Pancreas (tissue), 10 donors: ENCODE data around the gene USP53. TPM values are rescaled to one million over a fixed set of nuclear protein-coding genes. Genes with fewer than 3 reads are reported as not detected.
A peak's percentile ranks its signal among the peaks of the same experiment; 100 is the strongest.

ENCODE experiments used
- ATAC-seq, 4 donors: fragments of 200-7000 bp; cut with Tn5 transposase; one replicate each; pipeline versions ENCODE4 v1.8.0 to v1.9.1; 2020; ENCODE audit warnings: mild to moderate bottlenecking in 4 of 4, moderate library complexity in 4 of 4
- DNase-seq, 6 donors: peaks; one replicate each; pipeline ENCODE4 v3.0.0-alpha.2; 2020
- FAIRE-seq: peaks from 2 replicates; lab custom pipeline; 2012; peaks lifted over from hg19 to GRCh38; lab: Jason Lieb, UNC
- H3K27ac ChIP-seq, 4 donors: fragments of 200-600 bp; sonication (generic); 1 replicate in 3 of 4; 2 replicates in 1 of 4; pipeline versions ENCODE4 v1.5.0 to v1.8.0; 2020
- H3K27me3 ChIP-seq, 4 donors: fragments of 200-600 bp; one replicate each; pipeline ENCODE4 v1.8.0; 2021
- H3K36me3 ChIP-seq, 3 donors: fragments of 200-600 bp; sonication (generic) in 1 of 3; one replicate each; pipeline versions ENCODE4 v1.5.0 to v1.8.0; 2020 to 2021
- H3K4me1 ChIP-seq, 3 donors: fragments of 200-600 bp; one replicate each; pipeline ENCODE4 v1.8.0; 2021
- H3K4me3 ChIP-seq, 4 donors: fragments of 200-600 bp; sonication (generic) in 2 of 4; one replicate each; pipeline versions ENCODE4 v1.5.0 to v1.8.0; 2020 to 2021
- H3K9me3 ChIP-seq, 4 donors: fragments of 200-600 bp; one replicate each; pipeline ENCODE4 v1.8.0; 2021
- WGBS, 2 donors: extraction: QIAGEN DNeasy Blood & Tissue Kit; methylation state at CpG; one replicate each; pipeline ENCODE4 v1.1.7; 2013; 5-methylcytosine and 5-hydroxymethylcytosine counted together
- intact Hi-C, 3 donors: fragments of 100-400 bp; cut with DNase I; formaldehyde crosslinking; loops; one replicate each; pipeline versions ENCODE4 v1.11.1 to v1.14.2; 2022
- polyA plus RNA-seq, 2 donors: library from polyadenylated mRNA; stranded (reverse); fragments of 200-250 nt; gene quantifications; one replicate each; pipeline ENCODE4 v1.2.3, GENCODE V29; 2013
- total RNA-seq, 6 donors: library from RNA; stranded (reverse); fragmentation: NEBNext Ultra II Directional in 4 of 6; extraction: Animal tissue kit (Norgen Biotek cat#: 25700) in 4 of 6; gene quantifications; one replicate each; pipeline versions ENCODE4 v1.2.1 to v1.2.4, GENCODE V29; 2021 to 2023
- TF ChIP-seq, protein P1 (sequence below), 4 donors: fragments of 200-600 bp; sonication (generic) in 3 of 4; IDR thresholded peaks; one replicate each; pipeline versions ENCODE4 v1.5.0 to v1.8.0; 2021; ENCODE audit warnings: antibody characterized with exemption in 4 of 4
- donor health status: healthy with polysubstance abuse.
- donor health status: DM: no; HTN: no; CAD: no; lungs with moderate emphysema.
- donor health status: DM: no; HTN: no; CAD: no.
- donor health status: control.
- donor health status: control.
- donor health status: Bipolar disorder and iron deficiency.
- donor health status: DM: yes; HTN: yes; CAD: no.
- donor health status: DM: no; HTN: no; CAD: no.
- donor health status: DM: no; HTN: no; CAD: no.
- donor health status: DM: yes; HTN: yes; CAD: no.

Gene USP53
- total and polyA plus RNA-seq, 8 donors, result 11.2 to 21.2 (median 15.4) TPM

GRCh38 chr4:119209077-119209476 is 3.4 kb upstream of the USP53 start:
- no peaks in the 10 kb centered on the region for H3K9me3 ChIP-seq
- intact Hi-C loops, result no loop called here
- H3K36me3 ChIP-seq, result no peaks in the 10 kb centered on the region
- H3K27me3 ChIP-seq, result no peaks in the 10 kb centered on the region
- TF ChIP-seq, protein P1, sequence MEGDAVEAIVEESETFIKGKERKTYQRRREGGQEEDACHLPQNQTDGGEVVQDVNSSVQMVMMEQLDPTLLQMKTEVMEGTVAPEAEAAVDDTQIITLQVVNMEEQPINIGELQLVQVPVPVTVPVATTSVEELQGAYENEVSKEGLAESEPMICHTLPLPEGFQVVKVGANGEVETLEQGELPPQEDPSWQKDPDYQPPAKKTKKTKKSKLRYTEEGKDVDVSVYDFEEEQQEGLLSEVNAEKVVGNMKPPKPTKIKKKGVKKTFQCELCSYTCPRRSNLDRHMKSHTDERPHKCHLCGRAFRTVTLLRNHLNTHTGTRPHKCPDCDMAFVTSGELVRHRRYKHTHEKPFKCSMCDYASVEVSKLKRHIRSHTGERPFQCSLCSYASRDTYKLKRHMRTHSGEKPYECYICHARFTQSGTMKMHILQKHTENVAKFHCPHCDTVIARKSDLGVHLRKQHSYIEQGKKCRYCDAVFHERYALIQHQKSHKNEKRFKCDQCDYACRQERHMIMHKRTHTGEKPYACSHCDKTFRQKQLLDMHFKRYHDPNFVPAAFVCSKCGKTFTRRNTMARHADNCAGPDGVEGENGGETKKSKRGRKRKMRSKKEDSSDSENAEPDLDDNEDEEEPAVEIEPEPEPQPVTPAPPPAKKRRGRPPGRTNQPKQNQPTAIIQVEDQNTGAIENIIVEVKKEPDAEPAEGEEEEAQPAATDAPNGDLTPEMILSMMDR (IDR thresholded peaks at IDR 0.05), result no peak
- DNase-seq (no peak), ATAC-seq (no peak), FAIRE-seq (no peak)
- no peak overlapping the region for H3K27ac ChIP-seq
- no peaks in the 10 kb centered on the region for H3K4me1 ChIP-seq
- H3K4me3 ChIP-seq, result no peak overlapping the region

DNA sequence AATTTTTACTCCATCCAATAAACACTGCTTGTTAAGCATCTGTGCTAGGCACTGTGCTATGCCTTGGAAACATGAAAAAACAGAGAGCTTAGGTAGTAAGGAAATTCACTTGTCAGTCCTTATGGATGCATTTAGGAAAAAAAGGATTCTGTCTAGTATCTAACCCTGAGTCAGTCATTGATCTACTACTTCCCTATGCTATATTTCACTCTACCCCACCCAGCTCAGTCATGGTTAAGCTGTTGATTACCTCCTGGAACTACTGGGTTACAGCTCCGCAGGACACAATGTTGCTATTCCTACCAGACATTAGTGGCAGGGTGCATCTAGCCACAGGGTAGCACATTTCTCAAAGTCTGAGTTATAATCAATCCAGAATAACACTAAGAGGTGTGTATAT is 2.9 kb upstream of the USP53 start:
- TF ChIP-seq, protein P1 (IDR thresholded peaks at IDR 0.05), result no peak
- 88 to 90% methylated on average over 1 of the region's 1 CpG for WGBS, 2 donors
- no peaks in the 10 kb centered on the region for H3K27me3 ChIP-seq
- FAIRE-seq (no peak), DNase-seq (no peak), ATAC-seq (no peak)
- no peaks in the 10 kb centered on the region for H3K9me3 ChIP-seq
- intact Hi-C loops, result no loop called here
- H3K4me1 ChIP-seq, result no peaks in the 10 kb centered on the region
- no peak overlapping the region for H3K27ac ChIP-seq
- no peak overlapping the region for H3K4me3 ChIP-seq
- no peaks in the 10 kb centered on the region for H3K36me3 ChIP-seq

DNA sequence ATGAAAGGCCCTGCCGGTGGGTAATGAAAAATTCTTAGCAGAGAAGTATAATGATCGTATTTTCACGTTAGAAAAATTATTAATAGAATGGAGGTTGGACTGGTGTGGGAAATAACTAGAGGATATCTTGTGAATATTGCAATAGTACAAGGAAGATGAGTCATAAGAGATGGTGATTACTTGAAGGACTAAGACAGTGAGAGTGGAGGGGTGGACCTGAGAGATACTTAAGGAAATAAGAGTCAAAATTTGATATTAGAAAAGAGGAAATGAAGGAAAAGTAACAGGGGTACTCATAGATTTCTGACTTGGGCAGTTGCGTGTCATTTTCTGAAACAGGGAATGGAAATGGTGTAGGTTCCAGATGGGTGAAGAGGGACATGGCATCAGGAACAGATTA is 1.7 kb upstream of the USP53 start:
- intact Hi-C loops, result no loop called here

GRCh38 chr4:119211867-119212233 is 663 bp upstream of the USP53 start:
- H3K4me1 ChIP-seq, result peaks cover 0 to 4% (median 0%) of the 10 kb centered on the region in 3 donors
- WGBS, 2 donors, result 0% methylated on average over 12 of the region's 12 CpGs
- H3K36me3 ChIP-seq, result no peaks in the 10 kb centered on the region
- no peak for FAIRE-seq
- no peaks in the 10 kb centered on the region for H3K27me3 ChIP-seq
- DNase-seq, result no peak
- TF ChIP-seq, protein P1 (IDR thresholded peaks at IDR 0.05), result no peak
- peak; percentile 4 to 9 (median 6) for ATAC-seq
- H3K9me3 ChIP-seq, result no peaks in the 10 kb centered on the region
- H3K27ac ChIP-seq, result peak overlapping the region; percentile 87 to 99 (median 98)
- peak overlapping the region; percentile 36 to 82 (median 76) for H3K4me3 ChIP-seq
- intact Hi-C loops, result no loop called here

More for the DNA sequence above, 1.7 kb upstream of the USP53 start:
- no peak for ATAC-seq
- Histone ChIP-seq H3K9me3 (no peaks in the 10 kb centered on the region), H3K27ac (no peak overlapping the region), H3K4me3 (no peak overlapping the region), H3K27me3 (no peaks in the 10 kb centered on the region), H3K4me1 (peaks cover 0 to under 1% (median 0%) of the 10 kb centered on the region in 3 donors), H3K36me3 (no peaks in the 10 kb centered on the region)
- TF ChIP-seq, protein P1 (IDR thresholded peaks at IDR 0.05), result no peak
- WGBS, 2 donors, result 86 to 92% methylated on average over 4 of the region's 4 CpGs
- no peak for DNase-seq
- no peak for FAIRE-seq

- Histone ChIP-seq H3K4me3 (peak overlapping the region; percentile 36 to 82 (median 76)), H3K27ac (peak overlapping the region; percentile 87 to 99 (median 98)), H3K9me3 (no peaks in the 10 kb centered on the region), H3K27me3 (no peaks in the 10 kb centered on the region), H3K36me3 (peaks cover 0 to 7% (median 3%) of the 10 kb centered on the region in 3 donors), H3K4me1 (peaks cover 0 to 6% (median 0%) of the 10 kb centered on the region in 3 donors)
- no peak for FAIRE-seq
- 0 to 1% methylated on average over 24 of the region's 24 CpGs for WGBS, 2 donors
- intact Hi-C loops, result no loop called here
- TF ChIP-seq, protein P1 (IDR thresholded peaks at IDR 0.05), result no peak
- peak; percentile 86 to 93 (median 88) for DNase-seq
- peak; percentile 74 to 80 (median 78) for ATAC-seq
Observed at GRCh38 chr4:119212964-119213606, 572 bp downstream of the USP53 start.
